GM12892 (cell line): Measurements from ENCODE around the gene CD52.

Source experiments
- POLR2A ChIP-seq: IDR thresholded peaks from 2 replicates; pipeline ENCODE4 v1.6.1; 2011; ENCODE audit warnings: low read depth, low read length, control low read depth
- TAF1 ChIP-seq: IDR thresholded peaks from 2 replicates; pipeline ENCODE4 v1.6.1; 2011; ENCODE audit warnings: low read depth, mild to moderate bottlenecking, control low read depth, low read length, borderline replicate concordance

- TF ChIP-seq POLR2A (no peak), TAF1 (no peak)
These were observed 12.5 kb downstream of the CD52 start for GRCh38 chr1:26330276-26330675.
